ENCODE data around the gene CDH12.

Gene CDH12

GRCh38 chr5:22505891-22506290 lies 347.3 kb downstream of the CDH12 start:
- Histone ChIP-seq H3K4me3 (no peak overlapping the region), H3K4me1 (no peaks in the 10 kb centered on the region), H3K27ac (no peak overlapping the region), H3K36me3 (no peaks in the 10 kb centered on the region), H3K9me3 (no peaks in the 10 kb centered on the region), H3K27me3 (no peaks in the 10 kb centered on the region)
- DNase-seq, result no peak
- TF ChIP-seq, protein P1, sequence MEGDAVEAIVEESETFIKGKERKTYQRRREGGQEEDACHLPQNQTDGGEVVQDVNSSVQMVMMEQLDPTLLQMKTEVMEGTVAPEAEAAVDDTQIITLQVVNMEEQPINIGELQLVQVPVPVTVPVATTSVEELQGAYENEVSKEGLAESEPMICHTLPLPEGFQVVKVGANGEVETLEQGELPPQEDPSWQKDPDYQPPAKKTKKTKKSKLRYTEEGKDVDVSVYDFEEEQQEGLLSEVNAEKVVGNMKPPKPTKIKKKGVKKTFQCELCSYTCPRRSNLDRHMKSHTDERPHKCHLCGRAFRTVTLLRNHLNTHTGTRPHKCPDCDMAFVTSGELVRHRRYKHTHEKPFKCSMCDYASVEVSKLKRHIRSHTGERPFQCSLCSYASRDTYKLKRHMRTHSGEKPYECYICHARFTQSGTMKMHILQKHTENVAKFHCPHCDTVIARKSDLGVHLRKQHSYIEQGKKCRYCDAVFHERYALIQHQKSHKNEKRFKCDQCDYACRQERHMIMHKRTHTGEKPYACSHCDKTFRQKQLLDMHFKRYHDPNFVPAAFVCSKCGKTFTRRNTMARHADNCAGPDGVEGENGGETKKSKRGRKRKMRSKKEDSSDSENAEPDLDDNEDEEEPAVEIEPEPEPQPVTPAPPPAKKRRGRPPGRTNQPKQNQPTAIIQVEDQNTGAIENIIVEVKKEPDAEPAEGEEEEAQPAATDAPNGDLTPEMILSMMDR (IDR thresholded peaks at IDR 0.05), result no peak
- intact Hi-C loops (cut with DNase I; ENCODE audit: low total_unique reads), result no loop called here

DNA sequence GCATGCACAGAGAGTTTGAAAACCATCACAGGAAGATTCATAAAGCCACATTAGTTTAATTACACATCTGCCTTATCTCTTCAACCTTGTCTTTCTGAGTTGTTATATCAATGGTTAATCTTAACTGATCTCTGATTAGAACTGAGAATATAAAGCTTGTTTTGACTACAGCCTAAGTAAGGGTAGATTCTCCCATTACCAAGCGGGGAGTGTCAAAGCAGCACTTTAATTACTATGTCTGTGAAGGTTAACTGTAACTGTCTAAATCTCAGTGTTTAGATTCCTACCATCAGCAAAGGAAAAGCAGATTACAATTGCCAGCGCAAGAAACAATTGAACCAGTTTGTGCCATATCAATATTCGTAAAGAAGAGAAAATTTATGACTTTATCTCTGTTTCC lies 348.7 kb downstream of the CDH12 start:
- DNase-seq, result no peak
- no peaks in the 10 kb centered on the region for H3K4me1 ChIP-seq
- H3K27me3 ChIP-seq, result no peaks in the 10 kb centered on the region
- intact Hi-C loops (cut with DNase I; ENCODE audit: low total_unique reads), result no loop called here
- TF ChIP-seq, protein P1 (IDR thresholded peaks at IDR 0.05), result no peak
- H3K4me3 ChIP-seq, result no peak overlapping the region
- no peaks in the 10 kb centered on the region for H3K36me3 ChIP-seq
- H3K27ac ChIP-seq, result no peak overlapping the region
- no peaks in the 10 kb centered on the region for H3K9me3 ChIP-seq

GRCh38 chr5:22500556-22500955 lies 352.6 kb downstream of the CDH12 start:
- intact Hi-C loops (cut with DNase I; ENCODE audit: low total_unique reads), result no loop called here
- Histone ChIP-seq H3K36me3 (no peaks in the 10 kb centered on the region), H3K4me1 (no peaks in the 10 kb centered on the region), H3K9me3 (no peaks in the 10 kb centered on the region), H3K4me3 (no peak overlapping the region), H3K27me3 (no peaks in the 10 kb centered on the region), H3K27ac (no peak overlapping the region)
- DNase-seq, result no peak
- TF ChIP-seq, protein P1 (IDR thresholded peaks at IDR 0.05), result no peak

DNA sequence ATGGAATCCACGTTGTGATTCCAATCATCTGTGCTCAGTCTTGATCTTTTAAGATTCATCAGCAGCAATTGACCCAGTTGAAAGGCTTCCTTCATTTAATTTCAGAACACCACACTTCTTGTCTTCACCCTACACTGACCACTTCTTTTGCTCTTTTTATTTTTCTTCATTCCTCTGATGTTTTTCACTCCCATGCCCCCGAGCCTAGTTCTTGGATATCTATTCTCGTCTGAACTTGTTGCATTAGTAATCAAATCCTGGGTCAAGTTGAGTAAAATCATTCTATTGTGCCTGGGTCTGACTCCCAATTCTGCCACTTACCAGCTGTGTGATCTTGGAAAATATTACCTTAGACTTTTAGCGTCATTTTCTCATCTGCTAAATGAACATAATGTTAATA lies 356.5 kb downstream of the CDH12 start:
- intact Hi-C loops (cut with DNase I; ENCODE audit: low total_unique reads), result no loop called here
- TF ChIP-seq, protein P1 (IDR thresholded peaks at IDR 0.05), result no peak
- Histone ChIP-seq H3K4me1 (no peaks in the 10 kb centered on the region), H3K27me3 (no peaks in the 10 kb centered on the region), H3K36me3 (no peaks in the 10 kb centered on the region), H3K4me3 (no peak overlapping the region), H3K27ac (no peak overlapping the region), H3K9me3 (no peaks in the 10 kb centered on the region)
- no peak for DNase-seq

DNA sequence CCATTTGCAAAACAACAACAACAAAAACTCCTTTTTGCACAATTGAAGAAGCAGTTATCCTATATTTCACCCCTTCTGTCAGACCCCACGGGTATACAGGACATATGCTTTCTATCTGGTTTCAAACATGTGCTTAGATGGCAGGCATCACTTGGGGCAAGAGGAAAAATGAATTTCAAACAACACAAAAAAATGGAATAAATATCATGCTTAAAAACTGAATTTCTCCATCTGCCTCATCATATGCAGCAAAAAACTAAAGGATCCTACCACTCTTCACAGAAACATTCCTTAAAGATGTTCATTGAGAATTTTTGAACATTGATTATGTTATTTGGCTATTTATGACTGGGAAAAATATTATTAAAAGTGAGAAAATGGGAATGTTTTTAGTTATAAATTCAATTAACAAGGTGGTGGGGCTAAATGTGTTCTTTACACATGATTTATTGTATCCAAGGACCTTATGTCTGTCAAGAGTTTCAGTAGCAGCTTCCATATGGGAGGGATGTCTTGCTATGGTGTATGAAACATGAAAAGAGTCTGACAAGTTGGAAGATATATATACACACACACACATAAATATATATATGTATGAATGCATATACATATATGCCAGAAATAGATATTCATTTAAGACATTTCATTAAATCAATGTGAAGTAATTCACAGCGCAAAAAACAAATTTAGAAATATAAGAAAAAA lies 358.0 kb downstream of the CDH12 start:
- intact Hi-C loops (cut with DNase I; ENCODE audit: low total_unique reads), result no loop called here
- H3K4me3 ChIP-seq, result no peak overlapping the region
- no peaks in the 10 kb centered on the region for H3K4me1 ChIP-seq
- no peaks in the 10 kb centered on the region for H3K9me3 ChIP-seq
- no peaks in the 10 kb centered on the region for H3K36me3 ChIP-seq
- no peaks in the 10 kb centered on the region for H3K27me3 ChIP-seq
- TF ChIP-seq, protein P1 (IDR thresholded peaks at IDR 0.05), result no peak
- no peak for DNase-seq
- H3K27ac ChIP-seq, result no peak overlapping the region

DNA sequence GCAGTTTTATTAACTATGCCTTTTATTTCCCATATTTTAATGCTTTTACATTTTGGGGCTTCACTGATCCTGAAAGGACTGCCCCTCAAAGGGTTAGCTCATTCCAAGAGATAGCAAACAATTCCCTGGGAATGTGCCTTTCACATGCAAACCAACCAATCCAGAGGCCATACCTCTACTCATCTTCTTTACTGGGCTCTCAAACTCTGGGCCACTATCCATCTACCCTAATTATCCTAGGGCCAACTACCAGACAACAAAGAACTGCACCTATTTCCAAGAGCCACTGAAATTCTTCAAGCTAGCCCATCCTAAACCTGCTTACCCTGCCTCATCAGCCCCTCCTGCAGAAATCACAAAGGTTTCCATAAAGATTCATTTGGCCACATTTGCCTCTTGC lies 364.7 kb downstream of the CDH12 start:
- H3K4me3 ChIP-seq, result no peak overlapping the region
- no peak overlapping the region for H3K27ac ChIP-seq
- no peaks in the 10 kb centered on the region for H3K27me3 ChIP-seq
- no peaks in the 10 kb centered on the region for H3K36me3 ChIP-seq
- TF ChIP-seq, protein P1 (IDR thresholded peaks at IDR 0.05), result no peak
- DNase-seq, result no peak
- H3K4me1 ChIP-seq, result no peaks in the 10 kb centered on the region
- intact Hi-C loops (cut with DNase I; ENCODE audit: low total_unique reads), result no loop called here
- H3K9me3 ChIP-seq, result no peaks in the 10 kb centered on the region

All from tibial artery (tissue), 4 donors.